UCSD-AML1 (cell line): ENCODE data around the gene PPP6R1.
A peak's percentile ranks its signal among the peaks of the same experiment; 100 is the strongest.

Experiments used
- DNase-seq: peaks from one replicate; lab custom pipeline; 2025; ENCODE audit not compliant: unreplicated experiment; lab: John Stamatoyannopoulos, UW

PPP6R1 gene, protein sequence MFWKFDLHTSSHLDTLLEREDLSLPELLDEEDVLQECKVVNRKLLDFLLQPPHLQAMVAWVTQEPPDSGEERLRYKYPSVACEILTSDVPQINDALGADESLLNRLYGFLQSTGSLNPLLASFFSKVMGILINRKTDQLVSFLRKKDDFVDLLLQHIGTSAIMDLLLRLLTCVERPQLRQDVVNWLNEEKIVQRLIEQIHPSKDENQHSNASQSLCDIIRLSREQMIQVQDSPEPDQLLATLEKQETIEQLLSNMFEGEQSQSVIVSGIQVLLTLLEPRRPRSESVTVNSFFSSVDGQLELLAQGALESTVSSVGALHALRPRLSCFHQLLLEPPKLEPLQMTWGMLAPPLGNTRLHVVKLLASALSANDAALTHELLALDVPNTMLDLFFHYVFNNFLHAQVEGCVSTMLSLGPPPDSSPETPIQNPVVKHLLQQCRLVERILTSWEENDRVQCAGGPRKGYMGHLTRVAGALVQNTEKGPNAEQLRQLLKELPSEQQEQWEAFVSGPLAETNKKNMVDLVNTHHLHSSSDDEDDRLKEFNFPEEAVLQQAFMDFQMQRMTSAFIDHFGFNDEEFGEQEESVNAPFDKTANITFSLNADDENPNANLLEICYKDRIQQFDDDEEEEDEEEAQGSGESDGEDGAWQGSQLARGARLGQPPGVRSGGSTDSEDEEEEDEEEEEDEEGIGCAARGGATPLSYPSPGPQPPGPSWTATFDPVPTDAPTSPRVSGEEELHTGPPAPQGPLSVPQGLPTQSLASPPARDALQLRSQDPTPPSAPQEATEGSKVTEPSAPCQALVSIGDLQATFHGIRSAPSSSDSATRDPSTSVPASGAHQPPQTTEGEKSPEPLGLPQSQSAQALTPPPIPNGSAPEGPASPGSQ

DNA sequence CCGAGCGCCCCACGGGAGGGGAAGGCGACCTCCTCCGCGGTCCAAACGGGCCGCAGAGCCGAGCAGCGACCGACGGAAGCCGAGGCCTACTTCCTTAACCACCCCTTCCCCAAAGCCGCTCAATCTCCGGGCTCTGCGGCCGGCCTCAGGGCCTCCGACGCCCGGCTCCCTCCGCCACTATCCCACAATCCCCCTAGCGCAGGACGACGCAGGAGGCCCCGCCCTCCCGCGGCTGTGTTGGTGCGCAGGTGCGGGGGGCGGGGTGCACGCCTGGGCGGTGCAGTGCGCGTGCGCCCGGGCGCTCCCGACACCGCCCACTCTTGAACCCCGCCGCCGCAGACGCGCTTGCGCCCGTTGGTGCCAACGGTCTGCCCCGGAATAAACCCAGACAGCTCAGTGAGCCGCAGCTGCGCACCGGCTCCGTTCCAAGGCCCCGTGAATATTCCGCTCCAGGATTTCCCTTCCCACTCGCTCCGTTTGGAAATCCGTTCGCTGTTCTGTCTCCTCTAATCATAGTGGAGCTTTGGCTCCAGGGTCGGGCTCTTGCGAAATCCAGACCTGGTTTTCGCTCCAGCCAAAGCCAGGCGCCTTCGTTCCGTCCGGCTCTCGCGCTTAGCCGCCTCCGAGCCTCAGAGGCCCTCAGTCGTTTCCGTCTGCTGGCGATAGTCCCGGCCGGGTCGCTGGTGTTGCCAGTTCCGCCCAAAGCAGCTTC is at the start of gene PPP6R1:
Gene PPP6R1 (minus strand): TSS at position 190 of the 712 bp plus-strand sequence. CDS start 11,914 bp downstream, outside the sequence.
- DNase-seq = peak; percentile 99

DNA sequence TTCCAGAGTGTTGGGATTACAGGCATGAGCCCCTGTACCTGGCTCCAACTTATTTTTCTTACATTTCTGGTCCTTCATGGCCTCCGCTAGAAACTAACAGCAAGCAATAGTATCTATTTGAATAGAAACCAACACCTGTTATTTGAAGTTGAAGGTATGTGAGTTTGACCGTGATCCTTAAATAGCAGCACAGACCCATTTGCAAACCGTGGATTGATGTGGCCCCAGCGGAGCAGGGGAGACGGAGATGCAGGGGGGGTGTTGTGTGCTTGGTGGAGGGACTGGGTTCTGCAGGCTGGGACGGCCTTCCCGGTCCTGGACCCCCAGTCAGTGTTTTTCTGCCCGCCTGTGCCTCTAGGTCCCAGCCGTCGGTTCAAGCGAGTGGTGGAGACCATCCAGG is 49.5 kb upstream of the PPP6R1 start:
- DNase-seq = no peak

DNA sequence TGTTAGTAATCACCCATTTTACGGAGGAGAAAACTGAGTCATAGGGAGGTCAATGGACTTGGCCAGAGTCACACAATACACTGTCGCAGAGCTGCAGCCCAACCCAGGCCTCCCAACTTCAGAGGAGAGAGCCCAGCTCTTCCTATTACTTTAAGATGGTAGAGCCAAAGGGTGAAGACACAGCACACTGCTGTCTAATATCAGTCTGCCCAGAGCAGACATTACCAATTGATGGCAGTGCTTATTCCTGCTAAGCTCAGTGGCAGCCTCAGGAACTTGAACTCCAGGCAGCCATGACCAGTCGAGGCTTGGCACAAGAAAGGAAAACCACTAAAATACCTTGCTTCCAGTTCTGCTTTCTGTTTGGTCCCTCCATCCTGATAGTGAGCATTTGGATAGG is 47.9 kb upstream of the PPP6R1 start:
- no peak for DNase-seq

DNA sequence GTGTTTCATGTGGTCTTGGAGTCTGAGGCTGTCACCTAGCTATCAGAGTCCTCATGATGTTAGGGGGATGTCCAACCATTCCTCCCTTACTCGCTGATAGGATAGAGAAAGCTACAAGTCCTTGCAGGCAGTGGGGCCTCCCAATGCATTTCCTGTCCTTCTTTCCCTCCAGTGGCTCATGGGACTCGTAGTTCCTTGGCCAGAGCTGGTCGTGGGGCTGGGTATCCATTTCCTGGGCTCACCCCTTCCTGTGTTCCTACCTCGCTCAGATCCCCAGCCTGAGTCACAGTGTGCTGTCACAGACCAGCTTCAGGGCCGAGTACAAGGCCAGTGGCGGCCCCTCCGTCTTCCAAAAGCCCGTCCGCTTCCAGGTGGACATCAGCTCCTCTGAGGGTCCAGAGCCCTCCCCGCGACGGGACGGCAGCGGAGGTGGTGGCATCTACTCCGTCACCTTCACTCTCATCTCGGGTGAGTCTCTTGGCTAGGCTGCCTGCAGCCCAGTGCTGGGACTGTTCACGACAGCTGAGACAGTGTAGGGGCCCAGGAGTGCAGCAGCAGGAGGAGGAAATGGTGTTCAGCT is 47.3 kb upstream of the PPP6R1 start:
- DNase-seq = peak; percentile 49

DNA sequence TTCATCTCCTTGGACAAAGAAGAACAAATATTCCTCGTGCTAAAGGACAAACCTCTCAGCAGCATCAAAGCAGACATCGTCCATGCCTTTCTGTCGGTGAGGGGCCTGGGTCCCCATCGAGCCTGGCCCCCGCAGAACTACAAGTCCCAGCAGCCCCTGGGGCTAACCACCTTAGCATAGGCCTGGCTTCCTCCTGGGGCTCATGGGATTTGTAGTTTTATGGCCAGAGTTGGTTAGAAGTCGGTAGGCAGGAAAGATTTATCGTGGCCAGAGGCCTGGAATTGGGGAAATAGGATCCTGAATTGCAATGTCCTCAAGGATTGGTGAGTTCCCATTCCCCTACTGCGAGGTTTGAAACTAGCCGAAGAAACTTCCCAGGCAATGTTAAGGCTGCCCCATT is 46.7 kb upstream of the PPP6R1 start:
- peak; percentile 52 for DNase-seq

DNA sequence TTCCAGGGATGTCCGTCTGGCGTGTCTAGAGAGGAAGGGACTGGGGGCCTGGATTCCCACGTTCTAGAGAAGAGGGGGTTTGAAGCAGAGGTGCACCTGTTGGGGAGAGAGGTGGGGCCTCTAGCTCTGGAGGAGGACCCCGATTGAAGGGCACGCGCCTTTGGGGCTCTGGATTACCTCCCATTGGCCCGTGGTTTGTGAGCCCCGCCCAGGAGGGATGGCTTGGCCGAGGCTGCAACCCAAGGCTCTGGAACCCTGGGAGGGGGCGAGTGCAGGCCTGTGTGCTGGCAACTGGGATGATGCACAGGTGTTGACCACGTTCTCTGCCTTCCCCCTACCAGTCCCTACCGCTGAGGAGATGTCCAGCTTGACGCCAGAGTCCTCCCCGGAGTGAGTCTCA is 46.2 kb upstream of the PPP6R1 start:
- no peak for DNase-seq

DNA sequence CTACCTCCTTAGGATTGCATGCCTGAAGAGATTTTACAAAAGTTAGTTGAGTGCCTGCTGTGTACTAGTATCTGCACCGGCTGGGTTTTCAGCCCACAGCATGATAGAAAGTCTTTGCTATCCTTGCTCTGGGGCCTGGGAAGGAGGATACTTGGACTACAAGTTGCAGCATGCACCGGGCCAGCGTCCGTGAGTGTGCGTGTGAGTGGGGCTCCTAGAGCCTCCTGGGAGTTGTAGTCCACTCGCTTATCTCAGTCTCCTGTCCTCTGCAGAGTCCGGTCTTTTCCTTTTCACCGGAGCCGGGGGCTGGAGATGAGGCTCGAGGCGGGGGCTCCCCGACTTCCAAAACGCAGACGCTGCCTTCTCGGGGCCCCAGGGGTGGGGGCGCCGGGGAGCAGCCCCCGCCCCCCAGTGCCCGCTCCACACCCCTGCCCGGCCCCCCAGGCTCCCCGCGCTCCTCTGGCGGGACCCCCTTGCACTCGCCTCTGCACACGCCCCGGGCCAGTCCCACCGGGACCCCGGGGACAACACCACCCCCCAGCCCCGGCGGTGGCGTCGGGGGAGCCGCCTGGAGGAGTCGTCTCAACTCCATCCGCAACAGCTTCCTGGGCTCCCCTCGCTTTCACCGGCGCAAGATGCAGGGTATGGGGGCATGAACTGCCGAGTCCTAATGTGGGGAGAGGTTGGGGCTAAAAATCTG is 45.6 kb upstream of the PPP6R1 start:
- peak; percentile 42 for DNase-seq

DNA sequence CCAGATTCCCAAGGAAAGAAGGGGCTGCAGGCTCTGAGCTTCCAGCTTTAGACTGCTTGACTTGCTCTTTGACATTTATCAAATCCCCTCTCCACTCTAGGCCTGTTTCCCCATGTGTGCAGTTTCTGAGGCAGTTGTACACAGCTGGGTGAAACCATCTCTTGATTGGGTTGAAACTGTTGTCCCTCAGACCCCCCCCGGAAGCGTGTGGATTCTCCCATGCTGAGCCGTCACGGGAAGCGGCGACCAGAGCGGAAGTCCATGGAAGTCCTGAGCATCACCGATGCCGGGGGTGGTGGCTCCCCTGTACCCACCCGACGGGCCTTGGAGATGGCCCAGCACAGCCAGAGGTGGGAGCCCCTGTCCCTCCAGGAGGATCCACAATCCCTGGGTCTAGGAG is 44.7 kb upstream of the PPP6R1 start:
- DNase-seq = no peak

DNA sequence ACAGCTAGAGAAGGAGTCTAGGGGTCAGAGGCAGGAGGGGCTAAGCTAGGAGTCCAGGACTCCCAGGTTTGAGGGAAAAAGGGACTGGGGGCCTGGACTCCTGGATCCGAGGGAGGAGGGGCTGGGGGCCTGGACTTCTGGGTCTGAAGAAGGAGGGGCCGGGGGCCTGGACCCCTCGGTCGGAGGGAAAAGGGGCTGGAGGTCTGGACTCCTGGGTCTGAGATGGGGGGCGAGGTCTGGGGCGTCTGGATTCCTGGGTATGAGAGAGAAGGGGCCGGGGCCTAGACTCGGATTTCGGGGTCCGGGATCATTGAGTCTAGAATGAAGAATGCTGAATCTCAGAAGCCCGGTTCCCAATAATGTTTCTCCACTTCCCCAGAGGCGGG is 43.5 kb upstream of the PPP6R1 start:
- no peak for DNase-seq

DNA sequence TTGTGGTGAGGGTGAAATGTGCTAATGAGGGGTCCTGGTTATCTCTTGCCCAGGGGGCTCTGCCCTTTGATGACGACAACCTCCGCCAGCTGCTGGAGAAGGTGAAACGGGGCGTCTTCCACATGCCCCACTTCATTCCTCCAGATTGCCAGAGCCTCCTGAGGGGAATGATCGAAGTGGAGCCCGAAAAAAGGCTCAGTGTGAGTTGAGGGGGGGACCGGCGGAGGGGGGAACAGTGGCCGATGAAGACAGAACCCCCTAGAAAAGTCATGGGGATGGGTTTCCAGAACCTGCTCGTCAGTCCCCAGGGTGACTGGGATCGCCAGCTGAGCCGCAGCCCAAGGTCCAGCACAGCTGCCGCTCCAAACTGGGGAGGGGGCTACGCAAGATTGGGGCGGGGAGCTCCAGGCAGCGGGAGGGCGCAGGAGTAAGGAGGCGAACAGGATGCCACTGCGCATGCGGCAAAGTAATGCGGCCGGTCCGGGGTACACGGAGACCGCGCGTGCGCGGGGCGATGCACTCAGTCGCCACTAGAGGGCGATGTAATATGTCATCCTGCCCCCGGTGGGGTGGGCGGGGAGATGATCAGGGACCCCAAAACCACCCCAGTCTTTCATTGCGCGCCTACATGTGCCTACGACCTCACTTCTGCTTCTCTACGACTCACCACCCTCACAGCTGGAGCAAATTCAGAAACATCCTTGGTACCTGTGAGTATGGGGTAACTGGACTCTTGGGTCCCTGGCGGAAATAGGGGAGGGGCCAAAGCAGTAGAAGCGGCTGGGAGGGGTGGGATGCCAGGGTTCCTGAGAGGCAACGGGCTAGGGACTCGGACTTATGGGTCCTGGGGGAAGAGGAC is 42.9 kb upstream of the PPP6R1 start:
- peak; percentile 90 for DNase-seq

DNA sequence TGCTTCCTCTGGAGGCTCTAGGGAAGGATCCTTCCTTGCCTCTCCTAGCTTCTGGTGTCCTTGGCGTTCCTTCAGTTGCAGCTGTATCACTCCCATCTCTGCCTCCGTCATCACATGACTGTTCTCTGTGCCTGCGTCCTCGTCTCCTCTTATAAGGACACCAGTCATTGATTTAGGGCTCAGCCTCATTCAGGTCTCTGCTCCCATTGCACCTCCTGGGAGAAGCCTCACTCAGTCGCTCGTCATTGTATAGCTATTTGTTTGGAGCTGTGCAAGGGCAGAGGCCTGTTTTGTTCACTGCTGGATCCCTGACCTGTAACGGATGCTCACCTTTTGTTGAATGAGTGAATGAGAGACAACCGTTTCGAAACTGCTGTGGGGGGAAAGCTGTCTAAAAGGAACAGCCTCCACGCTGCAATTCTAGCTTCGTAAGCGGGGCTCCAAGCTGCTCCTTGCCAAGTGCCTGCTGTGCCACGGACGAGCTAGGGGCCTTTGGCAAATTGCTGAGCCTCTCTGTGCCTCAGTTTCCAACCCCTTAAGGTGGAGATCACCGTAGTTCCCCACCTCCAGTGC is 42.2 kb upstream of the PPP6R1 start:
- no peak for DNase-seq

DNA sequence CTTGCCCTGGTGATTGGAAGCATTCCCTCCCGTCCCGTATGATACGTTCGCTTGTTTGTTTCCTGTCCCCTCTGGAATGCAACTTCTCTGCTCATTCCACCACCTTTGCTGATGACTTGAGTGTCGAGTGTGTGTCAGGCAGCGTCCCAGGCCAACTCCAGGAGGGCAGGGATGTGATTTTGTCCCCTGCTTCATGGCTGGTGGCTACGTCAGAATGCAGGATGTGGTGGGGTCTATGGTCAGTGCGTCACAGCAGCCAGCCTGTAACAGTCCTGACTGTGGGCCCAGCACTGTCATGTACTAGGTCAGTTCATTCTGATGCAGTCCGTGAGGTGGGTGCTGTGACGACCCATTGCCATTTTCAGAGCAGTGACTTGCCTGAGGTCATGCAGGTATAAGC is 41.2 kb upstream of the PPP6R1 start:
- DNase-seq = no peak

DNA sequence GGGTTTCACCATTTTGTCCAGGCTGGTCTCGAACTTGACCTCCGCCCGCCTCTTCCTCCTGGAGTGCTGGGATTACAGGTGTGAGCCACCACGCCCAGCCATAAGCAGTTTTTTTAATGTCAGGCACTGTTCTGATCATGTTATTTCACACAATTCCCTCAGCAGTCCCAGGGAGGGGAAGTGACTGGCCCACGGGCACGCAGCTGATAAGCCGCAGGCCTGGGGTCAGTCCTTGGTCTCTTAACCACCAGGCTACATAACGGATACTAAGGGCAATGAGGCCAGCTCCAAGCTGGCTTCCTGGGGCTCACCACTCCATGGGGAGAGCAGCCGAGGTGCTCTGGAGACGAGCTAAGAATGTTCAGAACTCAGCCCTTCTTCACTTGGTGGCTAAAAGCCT is 38.5 kb upstream of the PPP6R1 start:
- DNase-seq = peak; percentile 66

DNA sequence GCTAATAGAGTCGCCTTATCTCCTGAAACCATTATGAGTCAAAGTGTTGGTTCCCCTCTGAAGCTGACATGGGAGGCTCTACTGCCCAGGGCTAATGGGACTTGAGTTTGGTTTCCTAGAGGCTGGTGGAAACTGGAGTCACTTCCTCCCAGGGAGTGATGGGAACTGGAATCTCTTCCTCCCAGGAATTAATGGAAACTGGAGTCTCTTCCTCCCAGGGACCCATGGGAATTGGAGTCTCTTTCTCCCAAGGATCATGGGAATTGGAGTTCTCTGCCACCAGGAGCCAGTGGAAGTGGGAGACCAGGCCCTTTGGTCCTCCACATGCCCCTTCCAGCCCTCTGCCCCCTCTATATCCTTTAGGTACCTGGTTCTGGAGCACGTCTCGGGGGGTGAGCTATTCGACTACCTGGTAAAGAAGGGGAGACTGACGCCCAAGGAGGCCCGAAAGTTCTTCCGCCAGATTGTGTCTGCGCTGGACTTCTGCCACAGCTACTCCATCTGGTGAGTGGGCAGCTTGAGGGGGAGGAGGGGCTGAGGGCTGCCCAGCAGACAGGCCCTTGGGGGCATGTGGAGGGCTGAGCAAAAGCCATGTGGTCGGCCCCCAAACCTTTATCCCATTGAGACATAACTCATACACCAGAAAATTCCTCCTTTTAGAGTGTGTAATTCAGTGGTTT is 30.4 kb upstream of the PPP6R1 start:
- DNase-seq = no peak

DNA sequence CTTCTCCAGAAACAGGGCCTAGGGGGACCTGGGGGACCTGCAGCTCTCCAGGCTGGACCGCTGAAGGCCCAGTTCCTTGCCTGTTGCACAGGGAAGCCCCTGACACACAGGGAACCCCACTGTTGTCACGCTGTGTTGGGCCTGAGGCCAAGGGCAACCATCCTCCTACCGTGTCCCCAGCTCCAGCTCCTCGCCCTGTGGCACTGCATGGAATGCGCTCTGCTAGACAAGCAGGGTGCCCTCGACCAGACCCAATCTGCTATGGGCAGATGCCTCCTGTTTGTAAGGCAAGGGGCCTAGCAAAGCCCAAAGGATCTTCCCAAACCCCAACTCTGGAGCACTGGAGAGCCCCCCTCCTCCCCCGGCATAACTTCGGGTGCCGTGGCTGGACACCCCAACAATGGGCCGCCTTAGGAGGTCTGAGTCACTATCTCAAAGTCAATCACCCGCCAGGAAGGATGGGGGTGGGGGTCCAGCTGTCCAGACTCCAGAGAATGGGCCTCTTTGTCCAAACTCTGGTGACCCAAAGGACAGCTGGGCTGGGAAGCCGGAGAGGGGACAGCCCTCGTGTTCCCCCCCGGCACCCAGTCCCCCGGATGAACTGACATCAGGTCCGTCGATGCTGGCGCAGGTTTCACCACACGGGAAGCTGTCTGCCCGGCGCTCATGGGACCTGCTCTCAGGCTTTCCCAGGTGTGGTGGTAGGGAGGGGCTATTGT is 28.7 kb upstream of the PPP6R1 start:
- no peak for DNase-seq

DNA sequence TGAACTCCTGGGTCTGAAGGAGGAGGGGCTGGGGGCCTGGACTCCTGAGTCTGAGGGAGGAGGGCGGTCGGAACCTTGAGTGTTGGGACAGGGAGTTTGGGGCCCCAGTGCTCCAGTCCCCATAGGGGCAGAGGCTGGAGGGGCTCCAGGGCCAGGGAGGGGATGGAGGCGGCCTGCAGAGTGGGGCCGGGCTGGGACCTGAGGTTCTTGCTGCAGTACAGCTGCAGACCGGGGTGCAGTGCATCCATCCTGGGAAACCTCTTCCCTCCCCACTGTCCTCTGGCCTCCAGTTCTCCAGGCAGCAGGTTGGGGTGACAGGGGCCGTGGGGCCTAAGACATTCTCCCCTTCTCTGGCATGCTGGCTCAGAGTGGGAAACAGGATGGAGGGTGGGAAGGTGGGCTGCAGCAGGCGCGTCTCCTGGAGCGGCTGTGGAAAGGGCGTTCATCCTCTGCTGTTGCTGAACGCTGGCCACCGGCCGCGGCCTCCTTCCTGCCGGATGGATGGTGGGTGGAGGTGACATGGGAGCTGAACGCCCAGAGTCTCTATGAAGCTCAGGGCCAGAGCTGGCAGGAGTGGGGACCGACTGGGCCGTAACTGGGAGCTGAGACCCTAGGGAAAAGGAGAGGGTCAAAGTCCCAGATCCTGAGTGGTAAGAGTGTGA is 26.5 kb upstream of the PPP6R1 start:
- DNase-seq = no peak

DNA sequence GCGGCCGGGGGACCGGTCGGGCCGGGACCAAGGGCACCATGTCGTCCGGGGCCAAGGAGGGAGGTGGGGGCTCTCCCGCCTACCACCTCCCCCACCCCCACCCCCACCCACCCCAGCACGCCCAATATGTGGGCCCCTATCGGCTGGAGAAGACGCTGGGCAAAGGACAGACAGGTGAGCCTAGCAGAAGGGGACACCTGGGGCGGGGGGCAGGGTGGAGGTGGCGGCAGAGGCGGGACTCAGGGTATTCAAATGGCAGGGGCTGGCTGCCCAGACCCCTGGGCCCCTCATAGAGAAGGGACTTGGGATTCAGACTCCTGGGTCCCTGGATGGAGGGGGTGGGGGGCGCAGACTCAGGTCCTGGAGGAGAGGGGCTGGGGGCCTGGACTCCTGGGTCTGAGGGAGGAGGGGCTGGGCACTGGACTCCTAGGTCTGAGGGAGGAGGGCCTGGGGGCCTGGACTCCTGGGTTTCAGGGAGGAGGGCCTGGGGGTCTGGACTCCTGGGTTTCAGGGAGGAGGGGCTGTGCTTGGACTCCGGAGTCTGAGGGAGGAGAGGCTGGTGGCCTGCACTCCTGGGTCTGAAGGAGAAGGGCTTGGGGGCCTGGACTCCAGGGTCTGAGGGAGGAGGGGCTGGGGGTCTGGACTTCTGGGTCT is 25.7 kb upstream of the PPP6R1 start:
- DNase-seq = no peak
